BLaER1 treated with 17β-estradiol and CSF1 and Interleukin-3, amounts not matched to agents 10 nM and 100 nM (cell line): ENCODE data around the gene BCAP31.

ENCODE experiments used
- H3K27ac ChIP-seq, 11 experiments: shearing (Covaris generic); formaldehyde crosslinking; 2 replicates each; pipeline ENCODE4 v1.8.1; 2022
- H3K27me3 ChIP-seq, 11 experiments: shearing (Covaris generic); formaldehyde crosslinking; 2 replicates each; pipeline ENCODE4 v1.8.1; 2022
- H3K36me3 ChIP-seq, 11 experiments: shearing (Covaris generic); formaldehyde crosslinking; 2 replicates each; pipeline ENCODE4 v1.8.1; 2022
- H3K4me1 ChIP-seq, 10 experiments: shearing (Covaris generic); formaldehyde crosslinking; 2 replicates each; pipeline ENCODE4 v1.8.1; 2022
- H3K4me2 ChIP-seq, 11 experiments: shearing (Covaris generic); formaldehyde crosslinking; 2 replicates each; pipeline ENCODE4 v1.8.1; 2022
- H3K4me3 ChIP-seq, 10 experiments: shearing (Covaris generic); formaldehyde crosslinking; 2 replicates each; pipeline ENCODE4 v1.8.1; 2022
- H3K9ac ChIP-seq, 11 experiments: shearing (Covaris generic); formaldehyde crosslinking; 2 replicates each; pipeline ENCODE4 v1.8.1; 2022
- H3K9me3 ChIP-seq, 11 experiments: shearing (Covaris generic); formaldehyde crosslinking; replicated peaks in 1 of 11; 2 replicates each; pipeline ENCODE4 v1.8.1; 2022
- H4K20me1 ChIP-seq, 11 experiments: shearing (Covaris generic); formaldehyde crosslinking; 2 replicates each; pipeline ENCODE4 v1.8.1; 2022
- Cebpa-rat ChIP-seq, 11 experiments: shearing (Covaris generic); IDR thresholded peaks; 2 replicates each; pipeline ENCODE4 v1.8.1; 2022

Gene BCAP31

DNA sequence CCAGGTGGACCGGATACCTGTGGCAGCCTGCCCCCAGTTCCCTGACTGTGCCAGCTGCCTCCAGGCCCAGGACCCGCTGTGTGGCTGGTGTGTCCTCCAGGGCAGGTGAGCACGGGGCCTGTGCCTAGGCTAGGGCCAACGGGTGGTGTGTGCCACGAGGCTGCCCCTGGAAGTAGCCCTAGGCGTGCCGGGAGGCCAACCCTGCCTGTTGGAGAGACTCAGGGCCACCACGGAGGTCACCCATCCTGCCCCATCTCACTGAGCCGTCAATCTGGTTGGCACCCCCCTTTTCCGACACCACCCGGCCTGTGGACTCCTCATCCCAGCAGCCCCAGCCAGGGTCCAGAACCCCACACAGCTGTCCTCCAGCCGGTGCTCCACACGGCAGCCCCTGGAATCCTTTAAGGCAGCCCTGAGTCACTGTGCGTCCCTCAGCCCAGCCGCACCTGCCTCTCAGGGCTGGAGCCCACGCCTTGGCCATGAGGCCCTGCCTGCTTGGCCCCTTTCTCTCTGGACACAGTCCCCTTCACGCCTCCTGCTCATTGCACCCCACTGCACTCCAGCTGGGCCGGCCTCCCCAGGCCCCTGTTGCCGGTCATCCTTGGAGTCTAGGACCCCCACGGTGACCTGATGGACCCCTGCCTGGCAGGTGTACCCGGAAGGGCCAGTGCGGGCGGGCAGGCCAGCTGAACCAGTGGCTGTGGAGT, 45.1 kb upstream of the BCAP31 start:
- 0 out of 22 replicates have a peak overlapping the region, but pooled peaks of 3 of the 11 experiments have one; percentile 35 to 58 (median 56) for H3K27ac ChIP-seq
- H3K4me2 ChIP-seq, result peak overlapping the region; percentile 52 to 84 (median 74); a peak in 17 of 22 replicates
- no peaks in the 10 kb centered on the region for H3K36me3 ChIP-seq
- no peak for TF ChIP-seq Cebpa-rat (IDR thresholded peaks at IDR 0.05)
- peaks cover 0 to 70% (median 4%) of the 10 kb centered on the region in 11 experiments; a peak in 10 of 22 replicates for H4K20me1 ChIP-seq
- H3K4me3 ChIP-seq, result no peak overlapping the region
- no peak overlapping the region for H3K9ac ChIP-seq
- H3K4me1 ChIP-seq, result peaks cover 50 to 60% (median 58%) of the 10 kb centered on the region in 10 experiments
- peaks cover 0 to 26% (median 14%) of the 10 kb centered on the region in 11 experiments; a peak in 11 of 22 replicates for H3K9me3 ChIP-seq
- H3K27me3 ChIP-seq, result peaks cover 0 to 48% (median 7%) of the 10 kb centered on the region in 11 experiments; a peak in 11 of 22 replicates

DNA sequence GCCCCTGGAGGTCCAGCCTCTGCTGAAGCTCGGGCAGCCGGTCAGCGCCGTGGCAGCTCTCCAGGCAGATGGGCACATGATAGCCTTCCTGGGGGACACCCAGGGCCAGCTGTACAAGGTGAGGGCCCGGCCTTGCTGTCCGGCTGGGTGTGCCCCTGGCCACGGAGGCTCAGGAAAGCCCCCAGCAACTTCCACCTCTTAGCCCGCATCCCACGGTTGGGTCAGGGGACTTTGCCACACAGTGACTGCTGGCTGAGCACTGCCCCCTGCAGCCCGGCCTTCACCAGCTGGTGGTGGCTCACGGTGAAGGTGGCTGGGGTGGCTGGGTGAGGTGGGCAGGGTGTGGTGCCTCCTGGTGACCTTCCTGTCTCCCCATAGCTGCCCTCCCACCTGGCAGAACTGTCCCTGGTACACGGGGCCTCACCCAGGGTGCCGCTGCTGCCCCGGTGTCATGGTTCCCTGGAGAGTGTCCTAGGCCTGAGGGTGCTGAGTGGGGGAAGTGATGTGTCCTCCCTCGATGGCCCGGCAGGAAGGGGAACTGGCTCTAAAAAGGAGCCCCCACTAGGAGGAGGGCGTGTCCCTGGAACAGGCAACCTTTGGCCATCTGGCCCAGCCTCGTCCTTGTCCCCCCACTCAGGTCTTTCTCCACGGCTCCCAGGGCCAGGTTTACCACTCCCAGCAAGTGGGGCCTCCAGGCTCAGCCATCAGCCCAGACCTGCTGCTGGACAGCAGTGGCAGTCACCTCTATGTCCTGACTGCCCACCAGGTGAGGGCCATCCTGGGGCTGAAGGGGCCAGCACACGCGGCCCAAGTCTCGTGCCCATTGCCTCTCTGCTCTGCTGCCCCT, 44.3 kb upstream of the BCAP31 start:
- Histone ChIP-seq H3K27me3 (peaks cover 0 to 52% (median 10%) of the 10 kb centered on the region in 11 experiments; a peak in 14 of 22 replicates), H3K9ac (peak overlapping the region in 9 of 11 experiments; percentile 5 to 57 (median 42); a peak in 9 of 22 replicates), H3K36me3 (no peaks in the 10 kb centered on the region), H3K4me2 (peak overlapping the region; percentile 52 to 84 (median 74)), H3K9me3 (peaks cover 0 to 18% (median 7%) of the 10 kb centered on the region in 11 experiments; a peak in 9 of 22 replicates), H4K20me1 (peaks cover 0 to 70% (median 10%) of the 10 kb centered on the region in 11 experiments; a peak in 10 of 22 replicates), H3K4me3 (peak overlapping the region in 1 of 10 experiments; percentile 52; a peak in 3 of 20 replicates), H3K27ac (peak overlapping the region in 9 of 11 experiments; percentile 19 to 59 (median 56); a peak in 17 of 22 replicates), H3K4me1 (peaks cover 57 to 68% (median 64%) of the 10 kb centered on the region in 10 experiments)
- no peak for TF ChIP-seq Cebpa-rat (IDR thresholded peaks at IDR 0.05)

DNA sequence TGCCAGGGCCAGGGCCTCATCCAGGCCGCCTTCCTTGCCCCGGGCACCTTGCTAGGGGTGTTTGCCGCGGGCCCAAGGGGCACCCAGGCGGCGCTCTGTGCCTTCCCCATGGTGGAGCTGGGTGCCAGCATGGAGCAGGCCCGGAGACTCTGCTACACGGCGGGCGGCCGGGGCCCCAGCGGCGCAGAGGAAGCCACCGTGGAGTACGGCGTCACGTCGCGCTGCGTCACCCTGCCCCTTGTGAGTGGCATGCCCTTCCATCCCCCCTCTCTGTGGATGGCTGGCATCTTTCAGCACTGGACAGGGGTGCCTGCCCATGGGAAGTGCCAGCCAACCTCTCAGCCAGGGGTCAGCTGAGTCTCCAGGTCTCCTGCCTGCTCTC, 43.5 kb upstream of the BCAP31 start:
- H3K4me1 ChIP-seq, result peaks cover 57 to 69% (median 65%) of the 10 kb centered on the region in 10 experiments
- peak overlapping the region; percentile 52 to 84 (median 74) for H3K4me2 ChIP-seq
- H3K9me3 ChIP-seq, result peaks cover 0 to 9% (median 0%) of the 10 kb centered on the region in 11 experiments; a peak in 6 of 22 replicates

DNA sequence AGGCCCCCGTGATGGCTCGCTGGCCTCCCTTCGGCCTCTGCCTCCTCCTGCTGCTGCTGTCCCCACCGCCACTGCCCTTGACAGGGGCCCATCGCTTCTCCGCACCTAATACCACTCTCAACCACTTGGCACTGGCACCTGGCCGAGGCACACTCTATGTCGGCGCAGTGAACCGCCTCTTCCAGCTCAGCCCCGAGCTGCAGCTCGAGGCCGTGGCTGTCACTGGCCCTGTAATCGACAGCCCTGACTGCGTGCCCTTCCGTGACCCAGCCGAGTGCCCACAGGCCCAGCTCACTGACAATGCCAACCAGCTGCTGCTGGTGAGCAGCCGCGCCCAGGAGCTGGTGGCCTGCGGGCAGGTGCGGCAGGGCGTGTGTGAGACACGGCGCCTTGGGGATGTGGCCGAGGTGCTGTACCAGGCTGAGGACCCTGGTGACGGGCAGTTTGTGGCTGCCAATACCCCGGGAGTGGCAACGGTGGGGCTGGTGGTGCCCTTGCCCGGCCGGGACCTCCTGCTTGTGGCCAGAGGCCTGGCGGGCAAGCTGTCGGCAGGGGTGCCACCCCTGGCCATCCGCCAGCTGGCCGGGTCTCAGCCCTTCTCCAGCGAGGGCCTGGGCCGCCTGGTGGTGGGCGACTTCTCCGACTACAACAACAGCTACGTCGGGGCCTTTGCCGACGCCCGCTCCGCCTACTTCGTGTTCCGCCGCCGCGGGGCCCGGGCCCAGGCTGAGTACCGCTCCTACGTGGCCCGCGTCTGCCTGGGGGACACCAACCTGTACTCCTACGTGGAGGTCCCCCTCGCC, 42.9 kb upstream of the BCAP31 start:
- Histone ChIP-seq H3K9ac (peak overlapping the region in 3 of 11 experiments; percentile 23 to 66 (median 50); a peak in 2 of 22 replicates), H3K9me3 (peaks cover 0 to 5% (median 0%) of the 10 kb centered on the region in 11 experiments; a peak in 5 of 22 replicates), H4K20me1 (peaks cover 0 to 69% (median 24%) of the 10 kb centered on the region in 11 experiments; a peak in 11 of 22 replicates), H3K4me3 (no peak overlapping the region; a peak in 1 of 20 replicates), H3K4me1 (peaks cover 57 to 63% (median 61%) of the 10 kb centered on the region in 10 experiments), H3K27me3 (peaks cover 10 to 67% (median 22%) of the 10 kb centered on the region in 11 experiments; a peak in 19 of 22 replicates), H3K27ac (peak overlapping the region in 2 of 11 experiments; percentile 58 to 71; a peak in 4 of 22 replicates), H3K4me2 (peak overlapping the region; percentile 63 to 84 (median 75)), H3K36me3 (no peaks in the 10 kb centered on the region)
- no peak for TF ChIP-seq Cebpa-rat (IDR thresholded peaks at IDR 0.05)

More for the DNA sequence above, 43.5 kb upstream of the BCAP31 start:
- H3K27me3 ChIP-seq, result peaks cover 6 to 61% (median 18%) of the 10 kb centered on the region in 11 experiments; a peak in 19 of 22 replicates
- peak overlapping the region in 8 of 11 experiments; percentile 19 to 59 (median 57); a peak in 14 of 22 replicates for H3K27ac ChIP-seq
- H3K36me3 ChIP-seq, result no peaks in the 10 kb centered on the region
- H3K9ac ChIP-seq, result peak overlapping the region in 8 of 11 experiments; percentile 5 to 57 (median 44); a peak in 4 of 22 replicates
- TF ChIP-seq Cebpa-rat (IDR thresholded peaks at IDR 0.05), result no peak
- peaks cover 0 to 70% (median 18%) of the 10 kb centered on the region in 11 experiments; a peak in 11 of 22 replicates for H4K20me1 ChIP-seq
- H3K4me3 ChIP-seq, result no peak overlapping the region; a peak in 1 of 20 replicates

DNA sequence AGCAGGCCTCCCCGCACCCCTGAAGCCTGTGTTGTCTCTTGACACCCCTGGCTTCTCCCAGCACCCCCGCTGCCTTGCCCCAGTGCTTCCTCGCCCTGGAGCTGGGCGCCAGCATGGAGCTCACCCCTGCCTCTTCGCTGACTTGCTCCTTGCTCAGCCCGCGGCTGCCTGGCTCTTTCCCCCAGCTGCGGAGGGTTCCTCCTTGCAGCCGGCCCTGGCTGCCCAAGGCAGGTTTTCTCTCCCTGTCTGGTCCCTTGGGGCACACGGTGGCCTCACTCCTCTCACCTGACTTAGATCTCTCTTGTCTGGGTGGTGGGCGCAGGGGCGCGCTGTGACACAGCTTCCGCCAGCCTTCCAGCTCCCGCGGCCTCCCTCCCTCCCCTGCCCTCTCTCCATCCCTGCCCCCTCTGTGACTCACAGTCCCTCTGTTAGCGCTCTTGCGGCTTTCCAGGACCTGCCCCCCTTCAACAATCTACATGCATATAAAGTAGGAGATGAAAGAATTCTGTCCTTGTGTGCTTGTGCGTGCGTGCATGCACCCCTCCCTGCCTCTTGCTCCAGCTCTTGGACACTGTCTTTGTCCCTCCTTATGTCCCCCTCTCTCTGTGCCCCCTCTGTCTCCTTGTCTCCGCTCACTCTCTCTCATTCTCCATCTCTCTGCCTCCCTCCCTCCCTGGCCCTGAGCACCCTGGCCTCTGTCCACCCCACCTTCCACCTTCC, 42.1 kb upstream of the BCAP31 start:
- peaks cover 57 to 62% (median 60%) of the 10 kb centered on the region in 10 experiments for H3K4me1 ChIP-seq
- peak overlapping the region in 9 of 10 experiments; percentile 4 to 63 (median 42); a peak in 14 of 20 replicates for H3K4me3 ChIP-seq
- peak overlapping the region in 10 of 11 experiments; percentile 28 to 75 (median 67); a peak in 19 of 22 replicates for H3K27ac ChIP-seq
- H3K27me3 ChIP-seq, result peaks cover 13 to 74% (median 31%) of the 10 kb centered on the region in 11 experiments; a peak in 19 of 22 replicates
- peak overlapping the region; percentile 49 to 73 (median 61); a peak in 20 of 22 replicates for H3K9ac ChIP-seq
- peak overlapping the region; percentile 63 to 84 (median 75) for H3K4me2 ChIP-seq
- no peaks in the 10 kb centered on the region for H3K36me3 ChIP-seq
- no peak for TF ChIP-seq Cebpa-rat (IDR thresholded peaks at IDR 0.05)
- H4K20me1 ChIP-seq, result peaks cover 0 to 65% (median 24%) of the 10 kb centered on the region in 11 experiments; a peak in 11 of 22 replicates
- H3K9me3 ChIP-seq, result peaks cover 0 to 5% (median 0%) of the 10 kb centered on the region in 11 experiments; a peak in 4 of 22 replicates

DNA sequence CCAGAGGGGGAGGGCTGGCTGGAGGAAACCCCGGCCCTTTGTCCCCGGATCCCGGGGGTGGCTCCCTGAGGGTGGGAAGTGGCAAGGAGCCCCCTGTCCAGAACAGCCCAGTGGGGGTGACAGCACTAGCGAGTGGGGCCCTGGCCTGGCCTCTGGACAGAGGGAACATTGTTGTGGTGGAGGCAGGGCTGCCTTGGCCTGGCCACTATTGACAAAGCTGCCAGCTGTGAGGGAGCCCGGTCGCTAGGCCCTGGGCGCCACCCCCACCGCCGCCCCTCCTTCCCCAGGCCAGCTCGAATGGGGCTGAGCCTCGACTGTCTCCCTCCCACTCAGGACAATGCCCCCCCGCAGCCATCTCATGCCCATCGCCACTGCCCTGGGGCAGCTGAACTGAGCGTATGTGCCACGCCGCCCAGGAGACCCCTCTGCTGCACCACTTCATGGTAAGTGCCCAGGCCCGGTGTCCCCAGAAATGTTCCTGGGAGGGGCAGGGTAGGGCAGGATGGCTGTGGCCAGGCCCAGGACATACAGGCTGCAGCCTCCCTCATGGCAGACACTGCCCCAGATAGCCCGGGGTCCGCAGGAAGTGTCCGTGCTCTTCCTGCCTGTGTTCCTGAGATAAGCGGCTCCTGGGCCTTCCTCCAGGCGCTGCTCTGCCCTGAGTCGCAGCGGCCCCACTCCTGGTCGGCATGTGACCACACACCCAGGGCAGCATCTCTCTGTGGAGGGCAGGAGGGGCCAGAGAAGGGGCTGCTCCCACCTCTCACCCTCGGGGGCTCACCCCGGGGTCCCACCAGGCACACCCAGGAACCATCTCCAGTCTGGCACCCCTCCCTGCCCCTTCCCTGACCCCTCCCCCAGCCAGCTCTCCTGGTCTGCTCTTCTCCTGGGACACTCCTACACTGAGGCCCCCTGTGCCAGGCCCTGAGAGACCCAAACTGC, 41.2 kb upstream of the BCAP31 start:
- H3K9ac ChIP-seq, result peak overlapping the region; percentile 49 to 73 (median 61); a peak in 20 of 22 replicates
- TF ChIP-seq Cebpa-rat (IDR thresholded peaks at IDR 0.05), result no peak
- H3K36me3 ChIP-seq, result no peaks in the 10 kb centered on the region
- peaks cover 20 to 74% (median 38%) of the 10 kb centered on the region in 11 experiments; a peak in 19 of 22 replicates for H3K27me3 ChIP-seq
- H3K27ac ChIP-seq, result peak overlapping the region in 10 of 11 experiments; percentile 28 to 75 (median 67); a peak in 18 of 22 replicates
- peaks cover 57 to 62% (median 60%) of the 10 kb centered on the region in 10 experiments for H3K4me1 ChIP-seq
- no peaks in the 10 kb centered on the region; a peak in 4 of 22 replicates for H3K9me3 ChIP-seq
- peak overlapping the region; percentile 63 to 84 (median 75) for H3K4me2 ChIP-seq
- peaks cover 0 to 56% (median 22%) of the 10 kb centered on the region in 11 experiments; a peak in 11 of 22 replicates for H4K20me1 ChIP-seq
- peak overlapping the region in 9 of 10 experiments; percentile 4 to 63 (median 42); a peak in 14 of 20 replicates for H3K4me3 ChIP-seq
